HT1080 (cell line): ENCODE results near the gene TMEM259. TPM values are rescaled to one million over a fixed set of nuclear protein-coding genes. Genes with fewer than 3 reads are reported as not detected.

Experiments used
- DNase-seq: peaks from one replicate; pipeline ENCODE4 v3.0.0-alpha.2; 2015; ENCODE audit warnings: low read depth
- small RNA-seq: library from RNA; depleted of rRNA; stranded (forward); fragments of <200 nt; gene quantifications from one replicate; pipeline ENCODE3, GENCODE V24; 2014
- total RNA-seq: library from RNA; depleted of rRNA; stranded (reverse); fragments of >200 nt; shearing (Covaris generic); gene quantifications from 2 replicates; pipeline ENCODE4 v1.2.3, GENCODE V29; 2014; rRNA removed

Gene TMEM259
- total RNA-seq, 1 experiment from 2014 or later, result 127 TPM

GRCh38 chr19:963486-963951 lies 57.4 kb downstream of the TMEM259 start:
- no peak for DNase-seq

GRCh38 chr19:962683-963400 lies 58.1 kb downstream of the TMEM259 start:
- no peak for DNase-seq

- DNase-seq, result no peak
These were observed 58.9 kb downstream of the TMEM259 start for GRCh38 chr19:961866-962620.

- no peak for DNase-seq
These were observed 60.4 kb downstream of the TMEM259 start for GRCh38 chr19:960601-960938.

DNA sequence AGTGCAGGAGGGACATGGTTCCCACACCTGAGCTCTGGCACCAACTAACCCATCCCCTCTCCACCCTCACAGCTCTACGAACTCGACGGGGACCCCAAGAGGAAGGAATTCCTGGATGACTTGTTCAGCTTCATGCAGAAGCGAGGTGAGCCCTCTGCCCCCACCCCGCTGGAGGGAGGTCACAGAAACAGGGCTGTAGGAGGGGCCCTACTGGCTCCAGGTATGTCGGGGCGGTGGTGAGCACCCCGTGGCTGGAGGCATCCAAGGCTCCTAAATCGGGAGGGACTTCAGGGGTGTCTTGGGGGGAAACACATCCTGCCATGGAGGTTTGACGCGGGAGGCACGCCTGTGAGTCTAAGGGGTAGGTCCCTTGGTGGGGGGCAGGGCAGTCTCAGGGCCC lies 60.9 kb downstream of the TMEM259 start:
- DNase-seq, result no peak

Small RNA genes lying within 50 kb of the gene (small RNA-seq; reads per million reads assigned to genes)
- gene RNU6-2, result 0.27 reads per million, percentile 24 among the genes with 10 or more reads in this experiment

Other genes starting within 250 kb of the TMEM259 start
- 276 and 447 TPM in 2 replicates for gene PTBP1, start 223.7 kb downstream of the TMEM259 start, total RNA-seq
- 0.30 TPM in 1 of 2 replicates, not detected in the other for gene PLPPR3, start 199.2 kb downstream of the TMEM259 start, total RNA-seq
- not detected in 2 replicates for gene AZU1, start 193.3 kb downstream of the TMEM259 start, total RNA-seq
- not detected in 2 replicates for gene PRTN3, start 180.1 kb downstream of the TMEM259 start, total RNA-seq
- not detected in 2 replicates for gene ELANE, start 168.8 kb downstream of the TMEM259 start, total RNA-seq
- gene CFD, start 161.5 kb downstream of the TMEM259 start, total RNA-seq, result not detected in 2 replicates
- gene MED16, start 127.9 kb downstream of the TMEM259 start, total RNA-seq, result 18.1 and 20.8 TPM in 2 replicates
- not detected in 2 replicates for gene RNU6-9, start 127.6 kb downstream of the TMEM259 start, total RNA-seq
- gene R3HDM4, start 107.9 kb downstream of the TMEM259 start, total RNA-seq, result 32.2 and 42.2 TPM in 2 replicates
- gene KISS1R, start 103.8 kb downstream of the TMEM259 start, total RNA-seq, result not detected in 2 replicates
- gene ARID3A, start 95.1 kb downstream of the TMEM259 start, total RNA-seq, result 4.3 and 8.0 TPM in 2 replicates
- gene WDR18, start 36.8 kb downstream of the TMEM259 start, total RNA-seq, result 197 and 221 TPM in 2 replicates
- 0.03 TPM in 1 of 2 replicates, not detected in the other for gene GRIN3B, start 20.7 kb downstream of the TMEM259 start, total RNA-seq
- not detected in 2 replicates for gene RNU6-2, start 399 bp upstream of the TMEM259 start, total RNA-seq
- gene CNN2, start 5.5 kb upstream of the TMEM259 start, total RNA-seq, result 122 and 196 TPM in 2 replicates
- 2.0 and 3.0 TPM in 2 replicates for gene ABCA7, start 19.0 kb upstream of the TMEM259 start, total RNA-seq
- 1.4 TPM in 2 replicates for gene ARHGAP45, start 46.0 kb upstream of the TMEM259 start, total RNA-seq
- 231 and 271 TPM in 2 replicates for gene POLR2E, start 74.3 kb upstream of the TMEM259 start, total RNA-seq
- gene GPX4, start 82.9 kb upstream of the TMEM259 start, total RNA-seq, result 221 and 243 TPM in 2 replicates
- 28.2 and 31.7 TPM in 2 replicates for gene SBNO2, start 153.1 kb upstream of the TMEM259 start, total RNA-seq
- 77.2 and 77.7 TPM in 2 replicates for gene STK11, start 184.7 kb upstream of the TMEM259 start, total RNA-seq
- 3.1 and 3.2 TPM in 2 replicates for gene CBARP, start 216.9 kb upstream of the TMEM259 start, total RNA-seq
- 55.4 and 127 TPM in 2 replicates for gene ATP5F1D, start 220.6 kb upstream of the TMEM259 start, total RNA-seq
- gene MIDN, start 227.5 kb upstream of the TMEM259 start, total RNA-seq, result 10.1 and 11.2 TPM in 2 replicates
- 170 and 219 TPM in 2 replicates for gene CIRBP, start 248.2 kb upstream of the TMEM259 start, total RNA-seq